Stimulated activated CD4-positive, alpha-beta T cell treated with anti-CD3 and anti-CD28 coated beads, Interleukin-12 subunit alpha, Interleukin-12 subunit beta, amount 100 ng/mL, for 48 hours (primary cell): Measurements from ENCODE around the gene TBRG4.

Experiments used
- DNase-seq, 3 donors: peaks; one replicate each; pipeline ENCODE4 v3.0.0-alpha.2; 2020; ENCODE audit warnings: low read depth in 2 of 3, low spot score in 1 of 3

Gene TBRG4

DNA sequence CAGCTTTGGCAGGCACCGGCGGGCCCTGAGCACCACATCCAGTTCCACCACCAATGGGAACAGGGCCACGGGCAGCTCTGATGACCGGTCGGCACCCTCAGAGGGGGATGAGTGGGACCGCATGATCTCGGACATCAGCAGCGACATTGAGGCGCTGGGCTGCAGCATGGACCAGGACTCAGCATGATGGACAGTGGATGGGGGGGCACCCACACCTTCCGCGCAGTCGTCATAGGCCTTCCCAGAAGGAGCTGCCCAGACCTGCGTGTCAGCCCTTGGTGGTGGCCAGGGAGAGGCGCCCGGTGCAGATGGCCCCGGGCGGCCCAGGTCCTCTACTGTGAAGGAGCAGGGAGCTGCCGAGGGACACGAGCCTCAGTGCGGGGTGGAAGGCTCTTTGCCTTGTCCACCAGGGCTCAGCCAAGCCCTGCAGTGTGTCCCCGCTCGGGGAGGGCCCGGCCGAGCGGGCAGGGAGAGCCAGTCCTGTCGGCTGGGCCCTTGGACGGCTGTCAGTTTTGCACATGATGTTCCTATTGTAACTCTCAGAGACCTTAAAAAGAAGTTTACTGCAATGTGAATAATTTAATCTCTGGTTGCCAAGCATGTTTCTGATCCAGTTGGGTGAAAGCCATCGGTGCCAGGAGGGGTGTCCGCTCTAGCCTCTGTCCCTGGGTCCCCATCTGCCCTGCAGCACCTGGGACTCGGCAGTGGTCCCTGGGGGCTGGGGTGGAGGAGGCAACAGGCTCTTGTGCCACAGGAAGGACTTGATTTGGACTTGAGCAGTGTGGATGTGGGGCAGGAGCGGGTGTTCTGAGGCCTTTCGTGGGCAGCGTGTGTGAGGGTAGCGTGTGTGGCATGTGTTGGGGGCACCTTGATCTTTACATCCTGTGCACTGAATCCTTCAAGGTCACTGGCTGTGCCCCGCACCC, 35.4 kb downstream of the TBRG4 start:
- no peak for DNase-seq

DNA sequence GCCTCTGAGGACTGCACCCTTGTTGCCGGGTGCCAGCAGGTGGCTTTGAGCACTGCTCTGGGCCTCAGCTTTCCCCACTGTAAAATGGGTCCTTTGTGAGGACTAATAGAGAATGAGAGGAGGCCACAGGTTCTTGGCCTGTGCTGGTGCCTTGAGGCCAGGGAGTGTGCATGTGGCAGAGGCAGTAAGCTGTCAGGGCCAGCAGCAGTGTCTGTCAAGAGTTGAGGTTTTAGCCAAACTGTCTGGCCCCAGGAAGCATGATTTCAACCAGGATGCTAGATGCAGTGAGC, 36.2 kb downstream of the TBRG4 start:
- DNase-seq = no peak

DNA sequence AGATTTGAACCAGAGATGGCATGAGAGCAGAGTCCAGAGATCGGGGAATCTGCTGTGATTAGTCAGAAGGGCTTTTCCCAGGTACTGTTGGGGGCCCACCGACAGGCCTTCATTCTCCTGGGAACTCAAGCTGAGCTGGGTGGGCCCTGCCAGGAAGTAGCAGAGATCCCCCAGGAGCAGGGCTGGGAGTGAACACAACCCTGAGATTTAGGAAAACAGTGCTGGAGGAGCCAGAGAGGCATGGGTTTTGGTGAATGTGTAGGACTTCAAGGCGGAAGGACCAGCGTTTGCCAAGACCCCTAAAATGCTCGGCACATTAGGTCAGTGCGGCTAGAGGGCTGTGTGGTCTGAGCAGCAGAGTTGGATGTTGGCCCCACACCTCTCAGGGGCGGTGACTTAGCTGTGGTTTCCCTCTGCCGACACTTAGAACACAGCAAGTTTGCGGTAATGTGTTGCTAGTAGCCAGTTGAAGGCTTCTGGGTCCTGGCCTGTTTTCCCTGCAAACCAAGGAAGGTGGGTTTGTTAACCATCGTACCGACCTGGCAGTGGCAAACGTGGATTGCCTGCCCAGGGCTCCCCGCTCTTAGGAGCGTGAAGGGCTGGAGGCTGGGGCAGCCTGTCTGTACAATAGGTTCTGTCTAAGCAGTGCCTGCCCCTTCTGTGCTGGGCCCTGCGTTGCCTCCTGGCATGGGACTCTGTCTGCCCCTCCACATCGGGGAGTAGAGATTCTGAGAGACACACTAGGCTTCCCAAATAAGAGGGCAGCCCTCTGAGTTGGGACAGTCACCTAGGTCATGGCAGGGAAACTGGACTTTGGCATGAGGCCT, 36.8 kb downstream of the TBRG4 start:
- DNase-seq = no peak

DNA sequence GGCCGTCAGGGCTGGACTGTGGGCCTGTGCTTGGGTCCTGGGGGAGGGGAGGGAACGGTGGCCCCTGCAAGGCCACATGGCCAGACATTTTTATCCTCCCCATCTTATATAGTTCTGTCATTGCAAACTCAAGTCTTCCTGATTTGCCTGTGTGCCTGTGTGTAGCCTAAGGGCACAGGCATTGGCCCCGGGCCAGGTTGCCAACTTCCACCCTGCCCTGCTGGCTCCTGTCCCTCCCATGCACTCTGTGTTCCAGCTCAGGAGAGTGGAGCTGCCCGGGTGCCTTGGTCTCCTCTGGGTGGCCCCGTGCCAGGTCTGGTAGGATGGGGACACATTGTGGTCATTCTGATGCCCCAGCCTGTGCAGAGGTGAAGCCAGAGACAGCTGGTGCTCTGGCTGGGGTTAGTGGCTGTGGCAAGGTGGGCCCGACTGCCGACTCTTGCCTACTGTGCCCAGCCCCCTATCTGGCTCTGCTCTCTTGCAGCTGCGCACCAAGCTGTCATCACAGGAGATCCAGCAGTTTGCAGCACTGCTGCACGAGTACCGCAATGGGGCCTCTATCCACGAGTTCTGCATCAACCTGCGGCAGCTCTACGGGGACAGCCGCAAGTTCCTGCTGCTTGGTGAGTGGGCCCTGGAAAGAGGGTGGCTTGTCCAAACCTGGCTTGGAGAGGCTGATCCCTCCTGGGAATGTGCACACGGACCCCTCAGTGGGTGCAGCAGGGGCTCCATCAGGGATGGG, 37.5 kb downstream of the TBRG4 start:
- DNase-seq = no peak

DNA sequence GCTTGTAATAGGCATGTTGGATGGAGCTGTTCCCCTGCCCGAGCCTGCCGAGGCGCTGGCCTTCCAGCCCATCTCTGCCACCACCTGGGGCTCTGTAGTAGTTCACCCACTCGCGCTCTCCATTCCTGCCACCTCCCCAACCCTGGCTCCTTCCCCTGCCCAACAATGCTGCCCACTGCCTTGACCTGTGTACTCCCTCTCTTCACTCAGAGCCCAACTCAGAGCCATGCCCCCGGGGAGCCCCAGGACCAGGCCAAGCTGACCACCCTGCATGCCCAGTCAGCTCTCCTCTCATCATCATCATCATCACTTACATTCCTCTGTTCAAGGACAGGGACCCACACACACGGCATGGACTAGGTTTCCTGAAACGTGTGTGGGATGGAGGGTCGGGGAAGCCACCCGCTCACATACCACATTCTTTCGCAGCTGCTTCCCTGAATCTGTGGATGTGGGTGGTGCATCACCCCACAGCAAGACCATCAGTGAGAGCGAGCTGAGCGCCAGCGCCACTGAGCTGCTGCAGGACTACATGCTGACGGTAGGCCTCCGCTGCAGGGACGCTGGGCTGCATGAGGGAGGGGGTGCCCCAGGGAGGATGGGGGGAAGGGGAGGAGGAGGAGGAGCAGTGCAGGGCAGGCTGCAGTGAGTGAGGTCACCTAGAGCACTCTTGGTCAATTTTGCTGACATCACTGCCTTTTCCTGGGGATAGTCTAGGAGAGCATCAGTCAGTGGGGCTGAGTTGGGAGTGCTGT, 38.3 kb downstream of the TBRG4 start:
- DNase-seq = no peak

DNA sequence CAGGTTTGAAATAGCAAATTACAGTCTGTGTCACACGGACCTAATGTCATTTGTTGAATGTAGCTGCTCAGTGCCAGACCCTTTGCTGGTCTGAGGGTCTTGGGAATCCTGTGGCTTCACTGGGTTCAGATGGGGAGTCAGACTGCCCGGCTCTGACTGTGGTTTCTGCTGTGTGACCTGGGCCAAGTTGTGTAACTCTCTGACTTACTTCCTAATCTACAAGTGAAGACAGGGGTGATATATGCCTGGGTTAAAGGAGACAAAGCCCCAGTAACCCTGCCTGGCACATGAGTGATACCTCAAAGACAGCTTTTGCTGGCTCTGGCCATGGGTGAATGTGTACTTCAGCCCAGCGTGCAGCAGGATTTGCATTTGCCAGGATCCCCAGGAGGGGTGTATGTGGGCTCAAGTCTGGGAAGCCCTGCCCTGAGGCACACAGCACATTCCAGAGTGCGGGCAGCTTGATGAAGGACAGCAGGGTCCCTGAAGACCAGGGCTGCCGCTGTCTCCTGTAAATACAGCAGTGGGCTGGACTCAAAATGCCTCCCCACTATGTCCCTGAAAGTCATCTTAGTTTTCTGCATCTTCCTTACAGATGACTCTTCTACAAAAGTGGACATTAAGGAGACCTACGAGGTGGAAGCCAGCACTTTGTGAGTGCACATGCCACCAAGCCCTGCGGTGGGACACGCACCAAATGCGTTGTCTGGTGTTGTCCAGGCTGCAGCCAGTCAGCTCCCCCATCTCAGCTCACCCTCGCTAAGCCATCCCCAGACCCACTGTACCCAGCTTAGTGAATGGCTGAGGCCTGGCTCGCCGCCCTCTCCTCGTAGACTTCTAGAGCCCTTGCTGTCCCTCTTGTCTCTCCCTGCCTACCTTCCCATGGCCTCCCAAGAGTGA, 39.1 kb downstream of the TBRG4 start:
- no peak for DNase-seq

DNA sequence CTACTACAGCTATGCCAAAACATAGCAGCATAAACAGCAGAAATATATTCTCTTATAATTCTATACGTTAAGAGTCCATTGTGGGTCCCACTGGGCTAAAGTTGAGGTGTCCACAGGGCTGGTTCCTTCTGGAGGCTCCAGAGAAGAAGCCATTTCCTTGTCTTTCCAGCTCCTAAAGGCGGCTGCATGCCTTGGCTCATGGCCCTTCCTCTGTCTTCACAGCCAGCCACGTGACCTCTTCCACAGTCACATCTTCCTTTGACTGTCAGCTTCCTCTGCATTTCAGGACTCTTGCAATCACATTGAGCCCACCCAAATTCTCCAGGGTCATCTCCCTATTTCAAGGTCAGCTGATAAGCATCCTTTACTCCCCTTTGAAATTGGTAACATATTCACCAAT, 40.0 kb downstream of the TBRG4 start:
- DNase-seq = no peak

DNA sequence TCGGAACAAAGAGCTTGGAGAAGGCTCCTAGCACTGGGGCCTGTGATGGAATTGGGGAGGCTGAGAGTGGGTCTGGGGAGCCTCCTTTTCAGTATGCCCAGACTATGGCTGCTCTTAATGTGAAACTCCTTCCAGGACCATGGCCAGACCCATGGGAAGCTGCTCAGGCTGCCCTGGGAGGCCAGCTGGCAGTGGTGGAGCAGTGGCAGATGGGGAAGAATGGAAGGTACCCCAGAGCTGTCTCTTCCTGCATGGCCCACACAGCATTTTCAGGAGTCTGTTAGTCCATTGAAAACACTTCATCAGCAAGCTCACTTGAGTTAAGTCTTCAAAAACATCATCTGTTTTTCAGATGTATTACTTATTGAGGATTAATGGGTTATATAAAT, 41.2 kb downstream of the TBRG4 start:
- no peak for DNase-seq

DNA sequence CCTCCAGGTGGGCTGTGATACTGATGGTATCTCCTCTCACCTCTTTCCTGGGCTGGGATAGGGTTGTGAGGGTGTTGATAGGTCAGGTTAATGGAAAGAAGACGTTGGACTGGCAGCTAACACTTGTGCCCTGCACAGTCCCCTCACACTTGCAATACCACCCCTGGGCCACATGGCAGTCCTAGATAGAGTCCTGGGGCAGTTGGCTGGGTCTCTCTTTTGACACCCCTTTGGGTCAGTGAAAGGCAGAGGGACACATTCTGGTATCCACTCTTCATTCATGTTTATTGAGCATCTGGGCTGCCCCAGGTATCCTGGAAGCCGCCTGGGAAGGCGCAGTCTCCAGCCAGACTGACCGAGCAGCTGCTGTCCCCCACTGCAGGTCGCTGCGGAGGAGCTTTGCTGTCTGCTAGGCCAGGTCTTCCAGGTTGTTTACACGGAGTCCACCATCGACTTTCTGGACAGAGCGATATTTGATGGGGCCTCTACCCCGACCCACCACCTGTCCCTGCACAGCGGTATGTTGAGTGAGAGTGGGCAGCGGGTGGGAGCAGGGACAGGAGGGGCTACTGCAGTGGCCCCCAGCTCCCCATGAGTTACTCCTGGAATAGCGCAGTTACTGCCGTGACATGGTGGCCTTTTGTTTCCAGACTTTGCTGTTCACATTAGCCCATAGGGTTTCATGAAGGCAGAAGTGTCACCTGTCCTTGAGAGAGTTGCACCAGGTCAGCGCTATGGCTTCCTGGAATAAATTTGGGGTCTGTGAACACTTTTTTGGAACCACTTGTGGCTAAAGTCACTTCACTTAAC, 41.8 kb downstream of the TBRG4 start:
- DNase-seq = no peak

DNA sequence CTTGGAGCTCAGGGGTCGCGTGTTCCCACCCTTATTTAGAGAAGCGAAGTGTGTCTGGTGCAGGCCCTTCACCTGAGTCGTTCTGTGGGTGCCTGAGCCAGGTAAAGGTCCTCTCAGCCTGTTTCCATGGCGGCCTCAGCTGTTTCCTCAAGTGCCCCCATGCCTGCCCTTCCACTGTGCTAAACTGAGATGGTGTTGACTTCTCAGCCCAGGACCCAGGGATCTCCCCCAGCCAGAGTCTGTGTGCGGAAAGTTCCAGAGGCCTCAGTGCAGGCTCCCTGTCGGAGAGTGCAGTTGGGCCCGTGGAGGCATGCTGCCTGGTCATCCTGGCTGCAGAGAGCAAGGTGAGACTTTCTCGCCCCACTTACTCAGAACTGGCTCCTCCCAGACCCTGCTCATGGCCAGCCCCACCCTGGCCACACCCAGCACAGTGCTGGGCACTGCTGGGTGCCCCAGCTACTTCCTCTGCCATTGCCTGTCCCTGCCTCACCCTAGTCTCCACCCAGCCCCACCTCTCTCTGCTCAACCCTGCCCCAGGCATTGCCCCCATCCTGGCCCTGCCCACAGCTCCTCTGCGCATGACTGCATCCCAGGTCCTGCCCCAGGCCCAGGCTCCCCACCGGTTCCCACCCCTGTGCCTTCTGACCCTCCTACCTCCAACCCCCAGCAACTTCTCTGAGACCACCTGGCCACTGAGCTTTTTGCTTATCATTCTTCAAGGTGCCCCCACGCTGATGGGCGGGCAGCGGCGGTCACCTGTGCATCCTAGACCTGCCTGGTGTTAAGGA, 43.1 kb downstream of the TBRG4 start:
- DNase-seq = no peak

- no peak for DNase-seq
These were observed 43.9 kb downstream of the TBRG4 start for GRCh38 chr7:45067582-45067981.

DNA sequence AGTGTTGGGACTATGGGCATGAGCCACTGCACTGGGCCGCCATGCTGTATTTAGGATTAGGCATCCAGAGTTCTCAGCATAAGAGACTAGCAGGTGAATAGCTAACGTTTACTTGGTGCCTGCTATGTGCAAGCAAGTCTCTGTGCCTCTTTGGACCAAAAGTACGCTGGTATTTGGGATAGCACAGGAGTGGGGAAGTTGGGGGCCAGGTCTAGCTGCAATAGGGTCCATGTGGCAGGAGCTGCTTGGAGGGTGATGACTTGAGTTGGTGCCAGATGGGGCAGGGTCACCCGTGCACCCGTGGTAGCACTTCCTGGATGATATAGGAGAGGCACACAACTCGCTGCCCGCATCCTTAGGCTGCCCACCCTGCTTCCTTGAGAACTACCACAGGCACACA, 45.1 kb downstream of the TBRG4 start:
- DNase-seq = no peak

DNA sequence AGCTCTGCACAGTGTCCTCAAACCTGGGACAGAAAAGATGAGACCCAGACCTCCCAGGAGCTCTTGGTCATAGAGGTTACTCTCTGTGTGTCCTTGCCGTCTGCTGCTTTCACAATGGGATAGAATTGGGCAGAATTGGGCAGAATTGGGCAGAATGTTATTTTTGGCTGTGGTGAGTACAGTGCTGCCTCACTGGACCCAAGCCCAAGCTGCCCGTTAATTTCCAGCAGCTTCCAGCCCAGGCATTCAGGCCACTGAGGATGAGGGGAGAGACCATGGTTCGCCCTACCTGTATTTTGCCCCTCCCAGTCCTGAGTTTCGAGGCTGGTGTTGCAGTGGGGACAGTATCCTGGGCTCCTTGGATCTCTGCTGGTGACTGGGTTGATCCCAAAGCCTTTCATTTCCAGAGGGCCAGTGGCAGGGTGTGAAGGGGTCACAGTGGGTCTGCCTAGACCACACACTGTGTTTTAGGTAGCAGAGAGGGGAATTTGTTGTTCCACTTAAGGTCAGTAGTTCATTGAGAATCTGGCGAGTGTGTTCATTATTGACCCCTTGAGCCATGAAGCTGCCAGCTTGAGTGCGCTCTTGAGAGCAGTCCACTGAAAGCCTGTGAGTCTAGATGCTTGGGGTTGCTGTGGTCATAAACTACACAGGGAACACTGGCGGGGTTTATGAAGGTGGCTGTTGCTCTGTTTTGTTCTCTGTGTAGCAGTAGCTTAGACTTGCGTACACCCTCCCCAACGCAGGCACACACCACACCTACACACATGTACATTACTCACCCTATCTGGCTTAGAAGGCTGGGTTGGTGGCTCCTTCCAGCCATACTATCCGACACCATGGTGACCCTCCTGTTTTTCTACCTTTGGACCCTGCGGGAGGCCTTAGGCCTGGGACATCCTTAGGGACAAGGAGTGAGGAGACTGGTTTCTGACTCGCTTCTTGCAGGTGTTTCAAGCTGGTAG, 46.2 kb downstream of the TBRG4 start:
- no peak for DNase-seq

- no peak for DNase-seq
These were observed 47.3 kb downstream of the TBRG4 start for GRCh38 chr7:45064047-45064725.

DNA sequence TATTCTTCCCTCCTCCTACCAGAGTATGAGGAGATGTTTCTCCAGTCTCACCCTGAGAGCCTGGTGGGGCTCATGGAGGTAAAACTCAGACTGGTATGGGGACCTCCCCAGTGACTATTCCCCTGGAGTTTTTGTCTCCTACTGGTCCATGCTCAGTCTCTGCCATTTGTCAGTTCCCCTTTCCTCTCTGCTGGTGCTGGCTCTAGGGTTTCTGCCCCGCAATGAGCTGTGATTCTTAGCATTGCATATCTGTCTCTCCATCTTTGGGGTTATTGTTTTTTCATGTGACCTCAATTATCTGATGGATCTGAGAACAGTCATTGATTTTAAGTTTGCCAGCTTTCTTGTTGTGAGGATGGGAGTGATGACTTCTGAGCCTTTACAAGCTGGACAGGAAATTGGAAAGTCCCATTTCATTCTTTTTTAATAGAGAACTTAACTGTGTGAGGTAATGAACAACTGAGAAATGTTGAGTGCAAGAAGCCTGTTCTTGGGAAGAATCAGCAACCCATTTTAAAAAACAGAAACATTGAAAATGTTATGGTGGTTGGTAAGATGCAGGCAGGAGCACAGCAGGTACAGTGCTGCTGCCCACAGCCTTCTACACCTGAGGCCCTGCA, 49.6 kb downstream of the TBRG4 start:
- DNase-seq = no peak

GRCh38 chr7:45061352-45061751, 50.1 kb downstream of the TBRG4 start:
- DNase-seq = no peak
